Right lobe of liver (tissue), 6 donors: ENCODE measurements around the gene GNAT3. TPM values are rescaled to one million over a fixed set of nuclear protein-coding genes. Genes with fewer than 3 reads are reported as not detected.

Experiments used
- ATAC-seq, 4 donors: fragments of 200-7000 bp; cut with Tn5 transposase; one replicate each; pipeline ENCODE4 v1.9.1; 2020; ENCODE audit warnings: mild to moderate bottlenecking in 4 of 4, moderate library complexity in 4 of 4
- DNase-seq, 3 donors: peaks; one replicate each; pipeline ENCODE4 v3.0.0-alpha.2; 2020
- H3K27ac ChIP-seq, 3 donors: fragments of 200-600 bp; one replicate each; pipeline ENCODE4 v1.8.0; 2022
- H3K27me3 ChIP-seq, 2 donors: fragments of 200-600 bp; one replicate each; pipeline ENCODE4 v1.8.0; 2022
- H3K36me3 ChIP-seq, 4 donors: fragments of 200-600 bp; sonication (generic) in 1 of 4; one replicate each; pipeline versions ENCODE4 v1.5.1 to v1.8.0; 2017 to 2022; ENCODE audit warnings: control low read depth in 1 of 4
- H3K4me1 ChIP-seq, 4 donors: fragments of 200-600 bp; sonication (generic) in 1 of 4; one replicate each; pipeline versions ENCODE4 v1.5.1 to v1.8.0; 2017 to 2022; ENCODE audit warnings: control low read depth in 1 of 4
- H3K4me3 ChIP-seq, 3 donors: fragments of 200-600 bp; one replicate each; pipeline ENCODE4 v1.8.0; 2022
- H3K9me3 ChIP-seq, 4 donors: fragments of 200-600 bp; sonication (generic) in 1 of 4; one replicate each; pipeline versions ENCODE4 v1.5.1 to v1.8.0; 2017 to 2022; ENCODE audit warnings: control low read depth in 1 of 4
- POLR2A ChIP-seq: fragments of 450-650 bp; IDR thresholded peaks from one replicate; pipeline ENCODE4 v1.6.1; 2017; ENCODE audit warnings: antibody characterized with exemption, mild to moderate bottlenecking
- WGBS: methylation state at CpG from one replicate; pipeline ENCODE4 v1.1.6; 2018; ENCODE audit warnings: low coverage, low lambda C conversion rate; ENCODE audit not compliant: insufficient coverage; ENCODE audit errors: missing lambda C conversion rate; 5-methylcytosine and 5-hydroxymethylcytosine counted together
- intact Hi-C, 2 donors: fragments of 100-400 bp; cut with DNase I; formaldehyde crosslinking; loops; one replicate each; pipeline versions ENCODE4 v1.11.2 to v1.14.1; 2022
- total RNA-seq, 6 experiments: library from RNA; depleted of rRNA in 2 of 6; stranded (reverse); fragments of >200 nt in 2 of 6; fragmentation: NEBNext Ultra II Directional in 3 of 6; extraction: Animal tissue kit (Norgen Biotek cat#: 25700) in 3 of 6; gene quantifications; one replicate each; pipeline versions ENCODE4 v1.1.0 to v1.2.4, GENCODE V29; 2016 to 2023
- TF ChIP-seq, protein P1 (sequence below), 4 donors: fragments of 200-600 bp in 3 of 4; fragments of 450-650 bp in 1 of 4; IDR thresholded peaks; one replicate each; pipeline versions ENCODE4 v1.5.1 to v1.8.0; 2016 to 2022; ENCODE audit warnings: antibody characterized with exemption in 4 of 4, mild to moderate bottlenecking in 2 of 4
- donor health status: DM: no; HTN: yes; CAD: no.
- donor health status: DM: no; HTN: no; CAD: no.
- donor health status: DM: no; HTN: no; CAD: no.
- donor health status: DM: no; HTN: yes; CAD: no.
- donor health status: DM: no; HTN: yes; CAD: no.

GNAT3 gene
- total RNA-seq, 6 experiments from 2014 or later, result not detected

GRCh38 chr7:80475383-80475782 is 36.5 kb downstream of the GNAT3 start:
- TF ChIP-seq POLR2A, result no peak
- TF ChIP-seq, protein P1, sequence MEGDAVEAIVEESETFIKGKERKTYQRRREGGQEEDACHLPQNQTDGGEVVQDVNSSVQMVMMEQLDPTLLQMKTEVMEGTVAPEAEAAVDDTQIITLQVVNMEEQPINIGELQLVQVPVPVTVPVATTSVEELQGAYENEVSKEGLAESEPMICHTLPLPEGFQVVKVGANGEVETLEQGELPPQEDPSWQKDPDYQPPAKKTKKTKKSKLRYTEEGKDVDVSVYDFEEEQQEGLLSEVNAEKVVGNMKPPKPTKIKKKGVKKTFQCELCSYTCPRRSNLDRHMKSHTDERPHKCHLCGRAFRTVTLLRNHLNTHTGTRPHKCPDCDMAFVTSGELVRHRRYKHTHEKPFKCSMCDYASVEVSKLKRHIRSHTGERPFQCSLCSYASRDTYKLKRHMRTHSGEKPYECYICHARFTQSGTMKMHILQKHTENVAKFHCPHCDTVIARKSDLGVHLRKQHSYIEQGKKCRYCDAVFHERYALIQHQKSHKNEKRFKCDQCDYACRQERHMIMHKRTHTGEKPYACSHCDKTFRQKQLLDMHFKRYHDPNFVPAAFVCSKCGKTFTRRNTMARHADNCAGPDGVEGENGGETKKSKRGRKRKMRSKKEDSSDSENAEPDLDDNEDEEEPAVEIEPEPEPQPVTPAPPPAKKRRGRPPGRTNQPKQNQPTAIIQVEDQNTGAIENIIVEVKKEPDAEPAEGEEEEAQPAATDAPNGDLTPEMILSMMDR (IDR thresholded peaks at IDR 0.05), result no peak

DNA sequence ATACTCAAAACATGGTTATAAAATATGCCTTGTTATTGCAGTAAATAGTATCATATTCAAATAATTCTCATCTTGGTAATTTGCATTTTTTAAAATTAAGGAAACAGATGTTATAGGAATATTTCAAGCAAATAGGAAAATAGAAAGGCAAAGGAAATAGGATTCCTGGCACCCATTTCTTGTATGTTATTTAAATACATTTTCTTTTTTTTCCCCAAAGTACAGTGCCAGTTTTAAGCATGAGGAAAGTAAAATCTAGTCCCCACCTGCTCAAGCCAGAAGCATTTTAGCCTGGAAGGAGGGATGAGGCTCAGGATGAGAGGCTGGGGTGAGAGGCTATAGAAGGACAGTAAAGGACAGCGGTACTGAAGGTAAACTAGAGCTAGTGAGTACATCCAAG is 38.1 kb downstream of the GNAT3 start:
- ATAC-seq (no peak), DNase-seq (no peak)
- TF ChIP-seq, protein P1 (IDR thresholded peaks at IDR 0.05), result no peak
- TF ChIP-seq POLR2A, result no peak
- 100% methylated on average over 1 of the region's 1 CpG for WGBS
- intact Hi-C loops, result no loop called here
- Histone ChIP-seq H3K27ac (no peak overlapping the region), H3K4me3 (no peak overlapping the region), H3K27me3 (no peaks in the 10 kb centered on the region), H3K36me3 (no peaks in the 10 kb centered on the region), H3K4me1 (peaks cover 0 to 7% (median 0%) of the 10 kb centered on the region in 4 donors), H3K9me3 (no peaks in the 10 kb centered on the region)

More at GRCh38 chr7:80475383-80475782, 36.5 kb downstream of the GNAT3 start:
- DNase-seq (no peak), ATAC-seq (no peak)
- H3K27ac ChIP-seq, result no peak overlapping the region
- H3K4me1 ChIP-seq, result peaks cover 0 to 7% (median 0%) of the 10 kb centered on the region in 4 donors
- WGBS, result 87% methylated on average over 3 of the region's 3 CpGs
- intact Hi-C loops, result no loop called here
- H3K4me3 ChIP-seq, result no peak overlapping the region
- H3K36me3 ChIP-seq, result no peaks in the 10 kb centered on the region
- no peaks in the 10 kb centered on the region for H3K27me3 ChIP-seq
- H3K9me3 ChIP-seq, result no peaks in the 10 kb centered on the region

GRCh38 chr7:80472491-80473200 is 39.2 kb downstream of the GNAT3 start:
- Histone ChIP-seq H3K4me1 (peaks cover 0 to 8% (median 0%) of the 10 kb centered on the region in 4 donors), H3K27ac (peak overlapping the region in 1 of 3 donors; percentile 50), H3K4me3 (no peak overlapping the region), H3K36me3 (no peaks in the 10 kb centered on the region), H3K27me3 (no peaks in the 10 kb centered on the region), H3K9me3 (no peaks in the 10 kb centered on the region)
- TF ChIP-seq, protein P1 (IDR thresholded peaks at IDR 0.05), result no peak
- TF ChIP-seq POLR2A, result no peak
- WGBS, result 17% methylated on average over 4 of the region's 4 CpGs
- DNase-seq, result no peak
- intact Hi-C loops, result no loop called here
- ATAC-seq, result peak; percentile 47 to 88 (median 64)

DNA sequence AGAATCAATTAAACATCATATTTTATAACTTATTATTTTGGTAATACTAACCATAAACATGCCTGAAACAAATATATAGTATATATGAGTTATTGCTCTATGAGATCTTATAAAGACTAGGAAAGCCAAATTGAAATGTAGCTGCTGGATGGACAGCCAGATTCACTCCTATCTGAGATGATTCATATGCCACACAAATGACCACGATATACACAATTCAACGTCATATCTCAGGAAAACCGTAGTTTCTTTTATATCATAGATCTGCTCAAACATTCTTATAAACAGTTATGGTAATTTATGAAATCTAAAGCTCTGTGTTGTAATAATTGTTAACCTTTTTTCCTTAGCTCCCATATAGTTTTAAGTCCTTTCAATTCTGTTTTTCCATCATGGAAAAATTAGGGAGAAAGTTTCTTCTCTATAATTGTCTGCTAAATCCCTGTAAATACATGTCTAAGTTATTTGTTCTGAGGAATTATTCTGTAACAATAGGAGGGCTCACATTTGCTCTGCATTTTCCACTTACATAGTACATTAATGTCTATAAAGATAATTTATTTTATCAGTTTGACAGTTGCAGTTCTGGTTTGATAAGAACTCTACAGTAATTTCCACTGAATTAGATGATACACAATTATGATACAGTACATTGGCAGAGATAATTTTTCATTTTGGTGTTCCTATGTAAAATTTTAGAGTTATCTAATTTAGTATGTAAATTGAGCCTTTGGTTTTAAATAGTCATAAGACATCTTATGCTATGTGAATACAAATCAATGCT is 42.7 kb downstream of the GNAT3 start:
- 48% methylated on average over 3 of the region's 3 CpGs for WGBS
- Histone ChIP-seq H3K9me3 (no peaks in the 10 kb centered on the region), H3K4me3 (no peak overlapping the region), H3K27ac (no peak overlapping the region), H3K4me1 (peaks cover 0 to 19% (median 4%) of the 10 kb centered on the region in 4 donors), H3K36me3 (no peaks in the 10 kb centered on the region), H3K27me3 (no peaks in the 10 kb centered on the region)
- ATAC-seq (no peak), DNase-seq (no peak)
- intact Hi-C loops, result no loop called here
- TF ChIP-seq, protein P1 (IDR thresholded peaks at IDR 0.05), result no peak
- TF ChIP-seq POLR2A, result no peak
